ENCODE results near the gene RAB11FIP5.
"Not testable (repeated sequence)": the region's sequence is repeated elsewhere in the genome, so short reads cannot be mapped to it uniquely, and the experiment has no call there.

Gene RAB11FIP5

GRCh38 chr2:73068147-73068546 is 44.6 kb downstream of the RAB11FIP5 start:
- H3K23ac ChIP-seq (ENCODE audit: low read length) = no peak overlapping the region
- H3K4me3 ChIP-seq (ENCODE audit: low read length) = no peak overlapping the region
- H3K4ac ChIP-seq (ENCODE audit: low read depth, low read length) = no peak overlapping the region
- no peak overlapping the region for H3K18ac ChIP-seq (ENCODE audit: low read length)
- H4K8ac ChIP-seq (ENCODE audit: low read depth, low read length) = no peak overlapping the region
- H3K79me2 ChIP-seq (ENCODE audit: control insufficient read depth, insufficient read depth, low read length) = peaks cover 28% of the 10 kb centered on the region
- H3K4me2 ChIP-seq (ENCODE audit: low read length) = no peak overlapping the region
- DNase-seq = no peak
- H2BK15ac ChIP-seq (replicated peaks; ENCODE audit: low read depth) = no peak overlapping the region
- H2AK5ac ChIP-seq (ENCODE audit: low read length) = no peak overlapping the region
- H3K4me1 ChIP-seq (ENCODE audit: control insufficient read depth, low read depth, low read length) = peaks cover 13% of the 10 kb centered on the region
- H3K9ac ChIP-seq (ENCODE audit: low read length) = no peak overlapping the region
- peaks cover 24% of the 10 kb centered on the region for H3K79me1 ChIP-seq (ENCODE audit: low read length)
- no peak overlapping the region for H2BK5ac ChIP-seq (ENCODE audit: low read length)
- H3K27ac ChIP-seq (ENCODE audit: low read depth, low read length) = no peak overlapping the region
- WGBS (ENCODE audit: extremely low coverage, insufficient coverage, low lambda C conversion rate) = no CpG with 5 or more reads among the region's 2 CpGs
- no peak overlapping the region for H4K5ac ChIP-seq (ENCODE audit: low read length)
- no peak overlapping the region for H2BK120ac ChIP-seq (ENCODE audit: low read depth, low read length)
- H3K36me3 ChIP-seq (ENCODE audit: control insufficient read depth, insufficient read depth, low read length) = no peaks in the 10 kb centered on the region
- H3K56ac ChIP-seq (ENCODE audit: low read length) = no peak overlapping the region
- H3K27me3 ChIP-seq (ENCODE audit: insufficient read depth, low read length, poor library complexity) = no peaks in the 10 kb centered on the region

- Histone ChIP-seq H2BK15ac (replicated peaks; ENCODE audit: low read depth) (no peak overlapping the region), H3K23ac (ENCODE audit: low read length) (no peak overlapping the region), H3K27ac (ENCODE audit: low read depth, low read length) (no peak overlapping the region), H3K36me3 (ENCODE audit: control insufficient read depth, insufficient read depth, low read length) (no peaks in the 10 kb centered on the region), H3K79me2 (ENCODE audit: control insufficient read depth, insufficient read depth, low read length) (peaks cover 34% of the 10 kb centered on the region), H3K9ac (ENCODE audit: low read length) (no peak overlapping the region), H4K8ac (ENCODE audit: low read depth, low read length) (no peak overlapping the region), H4K5ac (ENCODE audit: low read length) (no peak overlapping the region), H3K4me3 (ENCODE audit: low read length) (no peak overlapping the region), H3K4me2 (ENCODE audit: low read length) (no peak overlapping the region), H2AK5ac (ENCODE audit: low read length) (no peak overlapping the region), H3K79me1 (ENCODE audit: low read length) (peaks cover 28% of the 10 kb centered on the region), H3K4ac (ENCODE audit: low read depth, low read length) (no peak overlapping the region), H3K4me1 (ENCODE audit: control insufficient read depth, low read depth, low read length) (peaks cover 13% of the 10 kb centered on the region), H3K27me3 (ENCODE audit: insufficient read depth, low read length, poor library complexity) (no peaks in the 10 kb centered on the region), H3K18ac (ENCODE audit: low read length) (no peak overlapping the region), H2BK5ac (ENCODE audit: low read length) (no peak overlapping the region), H3K56ac (ENCODE audit: low read length) (no peak overlapping the region), H2BK120ac (ENCODE audit: low read depth, low read length) (no peak overlapping the region)
- no CpG with 5 or more reads among the region's 2 CpGs for WGBS (ENCODE audit: extremely low coverage, insufficient coverage, low lambda C conversion rate)
- no peak for DNase-seq
Observed at GRCh38 chr2:73067043-73067442, 45.7 kb downstream of the RAB11FIP5 start.

- Histone ChIP-seq H3K79me1 (ENCODE audit: low read length) (peaks cover 28% of the 10 kb centered on the region), H3K4me1 (ENCODE audit: control insufficient read depth, low read depth, low read length) (peaks cover 13% of the 10 kb centered on the region), H3K79me2 (ENCODE audit: control insufficient read depth, insufficient read depth, low read length) (peaks cover 33% of the 10 kb centered on the region)
- not testable (repeated sequence) for H3K56ac ChIP-seq (ENCODE audit: low read length); H3K27ac ChIP-seq (ENCODE audit: low read depth, low read length); H3K9ac ChIP-seq (ENCODE audit: low read length); H2BK5ac ChIP-seq (ENCODE audit: low read length); H2AK5ac ChIP-seq (ENCODE audit: low read length); H3K36me3 ChIP-seq (ENCODE audit: control insufficient read depth, insufficient read depth, low read length); H3K18ac ChIP-seq (ENCODE audit: low read length); H3K4ac ChIP-seq (ENCODE audit: low read depth, low read length); H3K27me3 ChIP-seq (ENCODE audit: insufficient read depth, low read length, poor library complexity); H3K4me3 ChIP-seq (ENCODE audit: low read length); H3K23ac ChIP-seq (ENCODE audit: low read length); H2BK15ac ChIP-seq (replicated peaks; ENCODE audit: low read depth); H4K5ac ChIP-seq (ENCODE audit: low read length); H4K8ac ChIP-seq (ENCODE audit: low read depth, low read length); H2BK120ac ChIP-seq (ENCODE audit: low read depth, low read length); H3K4me2 ChIP-seq (ENCODE audit: low read length); DNase-seq
- no CpG with 5 or more reads among the region's 5 CpGs for WGBS (ENCODE audit: extremely low coverage, insufficient coverage, low lambda C conversion rate)
Observed at GRCh38 chr2:73065070-73065469, 47.7 kb downstream of the RAB11FIP5 start.

GRCh38 chr2:73063909-73064875 is 48.6 kb downstream of the RAB11FIP5 start:
- H4K5ac ChIP-seq (ENCODE audit: low read length) = no peak overlapping the region
- peaks cover 26% of the 10 kb centered on the region for H3K79me2 ChIP-seq (ENCODE audit: control insufficient read depth, insufficient read depth, low read length)
- no peak overlapping the region for H2AK5ac ChIP-seq (ENCODE audit: low read length)
- peak overlapping the region; percentile 62 for H3K56ac ChIP-seq (ENCODE audit: low read length)
- DNase-seq = peak; percentile 88
- WGBS (ENCODE audit: extremely low coverage, insufficient coverage, low lambda C conversion rate) = no CpG with 5 or more reads among the region's 8 CpGs
- no peaks in the 10 kb centered on the region for H3K27me3 ChIP-seq (ENCODE audit: insufficient read depth, low read length, poor library complexity)
- peaks cover 7% of the 10 kb centered on the region for H3K4me1 ChIP-seq (ENCODE audit: control insufficient read depth, low read depth, low read length)
- H3K4me3 ChIP-seq (ENCODE audit: low read length) = no peak overlapping the region
- H3K36me3 ChIP-seq (ENCODE audit: control insufficient read depth, insufficient read depth, low read length) = no peaks in the 10 kb centered on the region
- no peak overlapping the region for H3K4me2 ChIP-seq (ENCODE audit: low read length)
- no peak overlapping the region for H3K23ac ChIP-seq (ENCODE audit: low read length)
- no peak overlapping the region for H2BK15ac ChIP-seq (replicated peaks; ENCODE audit: low read depth)
- no peak overlapping the region for H4K8ac ChIP-seq (ENCODE audit: low read depth, low read length)
- H3K4ac ChIP-seq (ENCODE audit: low read depth, low read length) = no peak overlapping the region
- peak overlapping the region; percentile 25 for H3K18ac ChIP-seq (ENCODE audit: low read length)
- no peak overlapping the region for H2BK5ac ChIP-seq (ENCODE audit: low read length)
- peaks cover 23% of the 10 kb centered on the region for H3K79me1 ChIP-seq (ENCODE audit: low read length)
- no peak overlapping the region for H2BK120ac ChIP-seq (ENCODE audit: low read depth, low read length)
- H3K9ac ChIP-seq (ENCODE audit: low read length) = peak overlapping the region; percentile 51
- peak overlapping the region; percentile 53 for H3K27ac ChIP-seq (ENCODE audit: low read depth, low read length)

- no peaks in the 10 kb centered on the region for H3K27me3 ChIP-seq (ENCODE audit: insufficient read depth, low read length, poor library complexity)
- WGBS (ENCODE audit: extremely low coverage, insufficient coverage, low lambda C conversion rate) = no CpG with 5 or more reads among the region's 4 CpGs
- peaks cover 5% of the 10 kb centered on the region for H3K4me1 ChIP-seq (ENCODE audit: control insufficient read depth, low read depth, low read length)
- no peak overlapping the region for H4K5ac ChIP-seq (ENCODE audit: low read length)
- H3K23ac ChIP-seq (ENCODE audit: low read length) = no peak overlapping the region
- H3K56ac ChIP-seq (ENCODE audit: low read length) = peak overlapping the region; percentile 37
- no peak overlapping the region for H4K8ac ChIP-seq (ENCODE audit: low read depth, low read length)
- no peaks in the 10 kb centered on the region for H3K36me3 ChIP-seq (ENCODE audit: control insufficient read depth, insufficient read depth, low read length)
- DNase-seq = no peak
- no peak overlapping the region for H2BK5ac ChIP-seq (ENCODE audit: low read length)
- H2BK120ac ChIP-seq (ENCODE audit: low read depth, low read length) = no peak overlapping the region
- H2AK5ac ChIP-seq (ENCODE audit: low read length) = no peak overlapping the region
- H3K18ac ChIP-seq (ENCODE audit: low read length) = peak overlapping the region; percentile 72
- no peak overlapping the region for H2BK15ac ChIP-seq (replicated peaks; ENCODE audit: low read depth)
- peaks cover 24% of the 10 kb centered on the region for H3K79me2 ChIP-seq (ENCODE audit: control insufficient read depth, insufficient read depth, low read length)
- no peak overlapping the region for H3K4me2 ChIP-seq (ENCODE audit: low read length)
- no peak overlapping the region for H3K4ac ChIP-seq (ENCODE audit: low read depth, low read length)
- no peak overlapping the region for H3K27ac ChIP-seq (ENCODE audit: low read depth, low read length)
- no peak overlapping the region for H3K9ac ChIP-seq (ENCODE audit: low read length)
- H3K4me3 ChIP-seq (ENCODE audit: low read length) = no peak overlapping the region
- H3K79me1 ChIP-seq (ENCODE audit: low read length) = peaks cover 21% of the 10 kb centered on the region
Observed at GRCh38 chr2:73063472-73063871, 49.3 kb downstream of the RAB11FIP5 start.
